ENCODE measurements around the gene DES.

DNA sequence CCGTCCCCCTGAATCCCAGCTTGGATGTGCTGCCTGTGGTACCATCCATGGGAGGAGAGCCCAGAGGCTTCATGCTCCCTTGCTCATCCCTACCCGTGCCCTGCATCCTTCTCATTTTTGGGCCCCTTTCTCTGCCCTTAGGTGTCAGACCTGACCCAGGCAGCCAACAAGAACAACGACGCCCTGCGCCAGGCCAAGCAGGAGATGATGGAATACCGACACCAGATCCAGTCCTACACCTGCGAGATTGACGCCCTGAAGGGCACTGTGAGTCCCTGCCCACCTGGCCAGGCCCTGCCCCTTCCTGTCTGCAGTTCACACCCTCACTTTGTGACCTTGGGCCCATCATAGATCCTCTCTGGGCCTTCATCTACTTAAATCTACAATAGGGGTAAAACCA, 2.5 kb downstream of the DES start:
- TF ChIP-seq, protein P1, sequence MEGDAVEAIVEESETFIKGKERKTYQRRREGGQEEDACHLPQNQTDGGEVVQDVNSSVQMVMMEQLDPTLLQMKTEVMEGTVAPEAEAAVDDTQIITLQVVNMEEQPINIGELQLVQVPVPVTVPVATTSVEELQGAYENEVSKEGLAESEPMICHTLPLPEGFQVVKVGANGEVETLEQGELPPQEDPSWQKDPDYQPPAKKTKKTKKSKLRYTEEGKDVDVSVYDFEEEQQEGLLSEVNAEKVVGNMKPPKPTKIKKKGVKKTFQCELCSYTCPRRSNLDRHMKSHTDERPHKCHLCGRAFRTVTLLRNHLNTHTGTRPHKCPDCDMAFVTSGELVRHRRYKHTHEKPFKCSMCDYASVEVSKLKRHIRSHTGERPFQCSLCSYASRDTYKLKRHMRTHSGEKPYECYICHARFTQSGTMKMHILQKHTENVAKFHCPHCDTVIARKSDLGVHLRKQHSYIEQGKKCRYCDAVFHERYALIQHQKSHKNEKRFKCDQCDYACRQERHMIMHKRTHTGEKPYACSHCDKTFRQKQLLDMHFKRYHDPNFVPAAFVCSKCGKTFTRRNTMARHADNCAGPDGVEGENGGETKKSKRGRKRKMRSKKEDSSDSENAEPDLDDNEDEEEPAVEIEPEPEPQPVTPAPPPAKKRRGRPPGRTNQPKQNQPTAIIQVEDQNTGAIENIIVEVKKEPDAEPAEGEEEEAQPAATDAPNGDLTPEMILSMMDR (IDR thresholded peaks at IDR 0.05), result no peak
- no peak for TF ChIP-seq POLR2A (IDR thresholded peaks at IDR 0.05)

Measured in body of pancreas (tissue), 4 donors.